HEK293T (cell line): Measurements from ENCODE around the gene FRRS1L.

Source experiments
- FOXA1 ChIP-seq: fragments of 450-650 bp; IDR thresholded peaks from 2 replicates; pipeline ENCODE4 v1.6.1; 2016; ENCODE audit warnings: mild to moderate bottlenecking
- FOXK2 ChIP-seq: fragments of 450-650 bp; IDR thresholded peaks from 2 replicates; pipeline ENCODE4 v1.6.1; 2016; ENCODE audit warnings: mild to moderate bottlenecking
- L3MBTL2 ChIP-seq: fragments of 450-650 bp; conservative IDR thresholded peaks from 2 replicates; pipeline ENCODE4 v1.6.1; 2016; ENCODE audit warnings: mild to moderate bottlenecking
- SP1 ChIP-seq: fragments of 450-650 bp; IDR thresholded peaks from 2 replicates; pipeline ENCODE4 v1.6.1; 2017
- TARDBP ChIP-seq: fragments of 450-650 bp; IDR thresholded peaks from 2 replicates; pipeline ENCODE4 v1.6.1; 2016

DNA sequence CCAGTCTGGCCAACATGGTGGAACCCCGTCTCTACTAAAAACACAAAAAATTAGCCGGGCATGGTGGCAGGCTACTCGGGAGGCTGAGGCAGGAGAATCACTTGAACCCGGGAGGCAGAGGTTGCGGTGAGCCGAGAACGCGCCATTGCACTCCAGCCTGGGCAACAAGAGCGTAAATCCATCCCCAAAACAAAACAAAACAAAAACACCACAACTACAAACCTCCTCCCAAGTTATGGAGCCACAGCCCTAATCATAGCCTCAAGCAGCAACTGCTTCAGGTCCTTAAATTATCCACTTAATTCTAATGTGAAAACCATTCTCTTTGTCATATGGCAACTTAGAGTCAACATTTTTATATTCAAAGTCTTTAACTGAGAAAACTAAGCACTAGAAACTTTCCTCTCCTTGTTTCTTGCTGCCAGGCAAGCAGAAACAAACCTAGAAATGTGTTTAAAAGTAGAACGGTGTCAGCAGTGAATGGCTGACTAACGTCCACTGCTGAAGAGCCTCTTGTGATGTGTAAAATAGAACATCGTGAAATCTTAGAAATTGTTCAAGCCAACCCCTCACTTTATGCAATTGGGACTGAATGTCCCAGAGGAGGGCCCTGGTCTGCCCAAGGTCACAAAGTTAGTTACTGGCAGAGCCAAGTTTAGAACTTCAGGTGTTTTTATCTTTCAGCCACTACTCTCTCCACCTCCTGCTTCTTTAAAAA is 53.0 kb downstream of the FRRS1L start:
- no peak for TF ChIP-seq FOXK2
- no peak for TF ChIP-seq TARDBP
- TF ChIP-seq FOXA1 = no peak
- no peak for TF ChIP-seq SP1
- no peak for TF ChIP-seq L3MBTL2
